DND-41 (cell line): ENCODE measurements around the gene PRKCE.

Source experiments
- ATAC-seq: fragments of 200-7000 bp; cut with Tn5 transposase; 3 replicates; pipeline ENCODE4 v1.9.1; 2021; ENCODE audit warnings: low read depth; ENCODE audit not compliant: insufficient read depth
- DNase-seq: peaks from one replicate; pipeline ENCODE4 v3.0.0-alpha.2; 2020
- H2AFZ ChIP-seq: 2 replicates; pipeline ENCODE4 v1.6.0; 2012; ENCODE audit warnings: low read depth, low read length
- H3K27ac ChIP-seq: 2 replicates; pipeline ENCODE4 v1.5.1; 2012; ENCODE audit warnings: low read length, inconsistent platforms
- H3K27me3 ChIP-seq: fragments of 200-600 bp; sonication (generic); 2 replicates; pipeline ENCODE4 v1.6.0; 2012; ENCODE audit warnings: low read length, mild to moderate bottlenecking, inconsistent platforms; ENCODE audit not compliant: insufficient read depth, poor library complexity
- H3K36me3 ChIP-seq: 2 replicates; pipeline ENCODE4 v1.5.1; 2012; ENCODE audit warnings: low read length, inconsistent platforms; ENCODE audit not compliant: insufficient read depth
- H3K4me1 ChIP-seq: 2 replicates; pipeline ENCODE4 v1.5.1; 2012; ENCODE audit warnings: mild to moderate bottlenecking, low read length; ENCODE audit not compliant: insufficient read depth
- H3K4me2 ChIP-seq: 2 replicates; pipeline ENCODE4 v1.6.0; 2012; ENCODE audit warnings: mild to moderate bottlenecking, moderate library complexity, low read length, inconsistent platforms; ENCODE audit not compliant: insufficient read depth
- H3K4me3 ChIP-seq, 2 experiments: fragments of 200-600 bp in 1 of 2; shearing (Covaris generic) in 1 of 2; 2 replicates each; pipeline ENCODE4 v1.5.1; 2012 to 2016; ENCODE audit warnings: inconsistent platforms in 2 of 2, low read length in 2 of 2, mild to moderate bottlenecking in 2 of 2, low read depth in 1 of 2, moderate library complexity in 1 of 2
- H3K79me2 ChIP-seq: 2 replicates; pipeline ENCODE4 v1.6.0; 2012; ENCODE audit warnings: low read length, inconsistent platforms; ENCODE audit not compliant: insufficient read depth
- H3K9ac ChIP-seq: 2 replicates; pipeline ENCODE4 v1.6.0; 2012; ENCODE audit warnings: low read depth, mild to moderate bottlenecking, inconsistent platforms, low read length, moderate library complexity
- H3K9me3 ChIP-seq: 2 replicates; pipeline ENCODE4 v1.5.1; 2012; ENCODE audit warnings: low read length, moderate library complexity, mild to moderate bottlenecking, inconsistent platforms; ENCODE audit not compliant: insufficient read depth, severe bottlenecking
- H4K20me1 ChIP-seq: 2 replicates; pipeline ENCODE4 v1.6.0; 2012; ENCODE audit warnings: low read length; ENCODE audit not compliant: insufficient read depth
- EZH2 ChIP-seq: IDR thresholded peaks from 3 replicates; pipeline ENCODE4 v1.6.1; 2012; ENCODE audit warnings: borderline replicate concordance, low read depth, mild to moderate bottlenecking, moderate library complexity, low read length, inconsistent platforms; ENCODE audit not compliant: severe bottlenecking
- TF ChIP-seq, protein P1 (sequence below): IDR thresholded peaks from 2 replicates; pipeline ENCODE4 v1.5.1; 2012; ENCODE audit warnings: borderline replicate concordance, low read length, moderate library complexity, mild to moderate bottlenecking; ENCODE audit not compliant: poor library complexity, severe bottlenecking; ENCODE audit errors: extremely low read depth

Gene PRKCE

DNA sequence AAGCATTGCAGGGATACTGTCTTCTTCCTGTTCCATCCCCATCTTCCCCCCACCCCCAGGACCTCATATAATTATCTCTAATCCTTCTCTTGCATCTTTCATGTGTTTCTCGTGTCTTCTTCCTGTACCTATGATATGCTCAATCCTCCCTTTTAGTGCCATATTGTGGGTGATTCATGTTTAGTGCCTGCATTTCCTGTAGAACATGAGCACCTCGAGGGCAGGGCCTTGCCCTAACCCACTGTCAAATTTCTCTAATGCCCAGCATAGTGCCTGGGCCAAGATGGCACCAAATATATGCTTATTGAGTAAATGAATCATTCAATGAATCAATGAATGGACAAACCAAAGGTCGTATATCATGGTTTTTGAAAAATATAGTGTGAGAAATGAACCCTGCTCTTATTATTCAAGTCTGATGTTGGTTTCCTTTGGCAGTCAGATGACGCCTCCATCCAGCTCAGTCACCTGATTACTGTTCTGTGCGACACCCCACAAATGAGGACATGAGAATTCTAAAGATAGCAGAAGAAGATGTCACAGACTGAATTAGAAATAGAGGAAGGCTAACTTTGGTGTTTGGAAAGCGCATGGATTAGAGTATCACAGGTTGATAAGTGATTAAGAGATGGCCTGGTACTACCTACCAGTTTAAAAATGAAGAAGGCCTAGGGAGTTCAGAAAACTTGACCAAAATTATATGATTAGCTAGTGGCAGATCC lies 278.4 kb downstream of the PRKCE start:
- no peaks in the 10 kb centered on the region for H3K9me3 ChIP-seq
- no peaks in the 10 kb centered on the region for H3K27me3 ChIP-seq
- no peaks in the 10 kb centered on the region for H3K36me3 ChIP-seq
- H4K20me1 ChIP-seq: peaks cover 1% of the 10 kb centered on the region; the same call in 1 of the 2 replicates
- DNase-seq: no peak
- no peak overlapping the region for H3K9ac ChIP-seq
- H3K4me2 ChIP-seq: no peak overlapping the region
- H2AFZ ChIP-seq: no peak overlapping the region
- H3K4me1 ChIP-seq: no peaks in the 10 kb centered on the region
- no peak overlapping the region for H3K4me3 ChIP-seq
- H3K79me2 ChIP-seq: no peaks in the 10 kb centered on the region
- TF ChIP-seq, protein P1, sequence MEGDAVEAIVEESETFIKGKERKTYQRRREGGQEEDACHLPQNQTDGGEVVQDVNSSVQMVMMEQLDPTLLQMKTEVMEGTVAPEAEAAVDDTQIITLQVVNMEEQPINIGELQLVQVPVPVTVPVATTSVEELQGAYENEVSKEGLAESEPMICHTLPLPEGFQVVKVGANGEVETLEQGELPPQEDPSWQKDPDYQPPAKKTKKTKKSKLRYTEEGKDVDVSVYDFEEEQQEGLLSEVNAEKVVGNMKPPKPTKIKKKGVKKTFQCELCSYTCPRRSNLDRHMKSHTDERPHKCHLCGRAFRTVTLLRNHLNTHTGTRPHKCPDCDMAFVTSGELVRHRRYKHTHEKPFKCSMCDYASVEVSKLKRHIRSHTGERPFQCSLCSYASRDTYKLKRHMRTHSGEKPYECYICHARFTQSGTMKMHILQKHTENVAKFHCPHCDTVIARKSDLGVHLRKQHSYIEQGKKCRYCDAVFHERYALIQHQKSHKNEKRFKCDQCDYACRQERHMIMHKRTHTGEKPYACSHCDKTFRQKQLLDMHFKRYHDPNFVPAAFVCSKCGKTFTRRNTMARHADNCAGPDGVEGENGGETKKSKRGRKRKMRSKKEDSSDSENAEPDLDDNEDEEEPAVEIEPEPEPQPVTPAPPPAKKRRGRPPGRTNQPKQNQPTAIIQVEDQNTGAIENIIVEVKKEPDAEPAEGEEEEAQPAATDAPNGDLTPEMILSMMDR: no peak
- TF ChIP-seq EZH2: no peak
- H3K27ac ChIP-seq: no peak overlapping the region
- no peak for ATAC-seq

DNA sequence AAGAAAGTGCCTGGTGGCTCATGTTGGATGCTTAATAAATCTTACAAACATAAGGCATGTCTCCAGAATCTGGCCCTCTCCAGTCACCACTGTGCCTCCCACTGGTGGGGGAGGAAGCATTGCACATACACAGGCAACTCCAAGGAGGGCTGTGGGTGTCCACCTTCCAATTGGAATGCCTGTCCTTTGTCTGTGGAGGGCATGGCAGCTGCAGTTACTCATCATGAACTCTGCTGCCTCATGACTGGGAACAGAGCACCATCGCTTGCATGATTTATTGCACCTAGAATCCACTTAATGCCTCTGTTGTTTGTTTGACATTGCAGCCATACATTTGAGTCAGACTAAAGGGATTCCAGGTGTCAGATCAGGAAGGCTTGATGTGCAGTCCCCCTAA lies 278.9 kb downstream of the PRKCE start:
- no peak overlapping the region for H3K27ac ChIP-seq
- no peaks in the 10 kb centered on the region for H3K79me2 ChIP-seq
- ATAC-seq (no peak), DNase-seq (no peak)
- H3K4me1 ChIP-seq: no peaks in the 10 kb centered on the region
- no peak overlapping the region for H3K4me2 ChIP-seq
- H3K36me3 ChIP-seq: no peaks in the 10 kb centered on the region
- no peak overlapping the region for H2AFZ ChIP-seq
- no peaks in the 10 kb centered on the region for H4K20me1 ChIP-seq
- H3K4me3 ChIP-seq: no peak overlapping the region
- H3K9ac ChIP-seq: no peak overlapping the region
- no peak for TF ChIP-seq EZH2
- TF ChIP-seq, protein P1: no peak
- H3K27me3 ChIP-seq: no peaks in the 10 kb centered on the region
- no peaks in the 10 kb centered on the region for H3K9me3 ChIP-seq

DNA sequence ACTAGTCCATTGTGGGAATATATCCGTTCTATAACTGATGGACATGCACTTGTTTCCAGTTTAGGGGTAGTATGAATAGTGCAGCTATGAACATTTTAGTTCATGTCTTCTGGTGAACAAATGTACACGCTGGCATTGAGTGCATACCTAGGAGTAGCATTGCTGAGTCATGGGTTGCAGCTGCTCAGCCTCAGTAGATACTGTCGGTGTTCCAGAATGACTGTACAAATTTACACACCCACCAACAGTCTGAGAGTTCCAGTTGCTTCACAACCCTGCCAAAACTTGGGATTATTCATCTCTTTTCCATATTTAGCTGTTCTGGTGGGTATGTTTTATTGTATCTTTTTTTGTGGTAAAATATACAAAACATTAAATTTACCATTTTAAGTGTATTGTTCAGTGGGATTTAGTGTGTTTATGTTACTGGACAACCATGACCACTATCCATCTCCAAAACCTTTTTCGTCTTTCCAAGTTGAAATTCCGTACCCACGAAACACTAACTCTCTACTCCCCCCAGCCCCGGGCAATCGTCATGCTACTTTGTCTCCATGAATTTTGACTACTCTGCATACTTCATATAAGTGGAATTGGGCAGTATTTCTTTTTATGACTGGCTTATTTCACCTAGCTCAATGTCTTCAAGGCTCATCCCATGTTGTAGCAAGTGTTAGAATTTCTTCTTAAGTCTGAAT lies 281.0 kb downstream of the PRKCE start:
- H3K4me2 ChIP-seq: no peak overlapping the region
- no peak for TF ChIP-seq EZH2
- TF ChIP-seq, protein P1: no peak
- no peaks in the 10 kb centered on the region for H3K36me3 ChIP-seq
- H3K27ac ChIP-seq: no peak overlapping the region
- H4K20me1 ChIP-seq: no peaks in the 10 kb centered on the region
- no peaks in the 10 kb centered on the region for H3K27me3 ChIP-seq
- no peaks in the 10 kb centered on the region for H3K79me2 ChIP-seq
- no peak overlapping the region for H3K4me3 ChIP-seq
- no peaks in the 10 kb centered on the region for H3K9me3 ChIP-seq
- no peak overlapping the region for H2AFZ ChIP-seq
- H3K9ac ChIP-seq: no peak overlapping the region
- H3K4me1 ChIP-seq: peaks cover 2% of the 10 kb centered on the region; the same call in 1 of the 2 replicates
- ATAC-seq: no peak
- DNase-seq: no peak
